ENCODE measurements around the gene BMP5. TPM values are rescaled to one million over a fixed set of nuclear protein-coding genes. Genes with fewer than 3 reads are reported as not detected.

Gene BMP5
- total RNA-seq, 1 experiment from 2014 or later: not detected

- intact Hi-C loops (cut with micrococcal nuclease): no loop called here
- DNase-seq (ENCODE audit: unreplicated experiment): peak; percentile 1
- H3K9me3 Mint-ChIP-seq (ENCODE audit: unreplicated experiment): no peaks in the 10 kb centered on the region
- ChIA-PET POLR2A (interaction anchor here (0.7 kb wide), 2 partner anchors 13 to 522 kb away, joined by 3 read pairs; no protein-coding TSS in a partner anchor), CTCF (no interaction called here)
- no peak overlapping the region for H3K27ac Mint-ChIP-seq (ENCODE audit: low read depth, unreplicated experiment)
- BruUV-seq (replicated peaks): no TSS peak
- H3K36me3 Mint-ChIP-seq (ENCODE audit: insufficient read depth, unreplicated experiment): no peaks in the 10 kb centered on the region
- no peaks in the 10 kb centered on the region for H3K27me3 Mint-ChIP-seq (ENCODE audit: insufficient read depth, unreplicated experiment)
- no peak overlapping the region for H3K4me3 Mint-ChIP-seq (ENCODE audit: unreplicated experiment)
- peaks cover 5% of the 10 kb centered on the region for H3K4me1 Mint-ChIP-seq (ENCODE audit: insufficient read depth, unreplicated experiment)
- TF ChIP-seq CTCF (IDR thresholded peaks at IDR 0.05; ENCODE audit: unreplicated experiment): no peak
These were observed 145.7 kb downstream of the BMP5 start for GRCh38 chr6:55729665-55730064.

- no peaks in the 10 kb centered on the region for H3K9me3 Mint-ChIP-seq (ENCODE audit: unreplicated experiment)
- no peak for TF ChIP-seq CTCF (IDR thresholded peaks at IDR 0.05; ENCODE audit: unreplicated experiment)
- ChIA-PET CTCF (no interaction called here), POLR2A (no interaction called here)
- no peaks in the 10 kb centered on the region for H3K27me3 Mint-ChIP-seq (ENCODE audit: insufficient read depth, unreplicated experiment)
- no peak overlapping the region for H3K27ac Mint-ChIP-seq (ENCODE audit: low read depth, unreplicated experiment)
- intact Hi-C loops (cut with micrococcal nuclease): no loop called here
- H3K4me3 Mint-ChIP-seq (ENCODE audit: unreplicated experiment): no peak overlapping the region
- no peaks in the 10 kb centered on the region for H3K36me3 Mint-ChIP-seq (ENCODE audit: insufficient read depth, unreplicated experiment)
- peaks cover 5% of the 10 kb centered on the region for H3K4me1 Mint-ChIP-seq (ENCODE audit: insufficient read depth, unreplicated experiment)
- no TSS peak for BruUV-seq (replicated peaks)
- DNase-seq (ENCODE audit: unreplicated experiment): no peak
These were observed 149.2 kb downstream of the BMP5 start for GRCh38 chr6:55726144-55726543.

GRCh38 chr6:55714831-55715230 is 160.6 kb downstream of the BMP5 start:
- H3K9me3 Mint-ChIP-seq (ENCODE audit: unreplicated experiment): no peaks in the 10 kb centered on the region
- H3K4me1 Mint-ChIP-seq (ENCODE audit: insufficient read depth, unreplicated experiment): no peaks in the 10 kb centered on the region
- no peak overlapping the region for H3K27ac Mint-ChIP-seq (ENCODE audit: low read depth, unreplicated experiment)
- intact Hi-C loops (cut with micrococcal nuclease): no loop called here
- no peak overlapping the region for H3K4me3 Mint-ChIP-seq (ENCODE audit: unreplicated experiment)
- no peak for TF ChIP-seq CTCF (IDR thresholded peaks at IDR 0.05; ENCODE audit: unreplicated experiment)
- no peak for DNase-seq (ENCODE audit: unreplicated experiment)
- ChIA-PET POLR2A (interaction anchor here (0.7 kb wide), 1 partner anchor 134 kb away, joined by 3 read pairs; no protein-coding TSS in a partner anchor), CTCF (no interaction called here)
- no peaks in the 10 kb centered on the region for H3K36me3 Mint-ChIP-seq (ENCODE audit: insufficient read depth, unreplicated experiment)
- BruUV-seq (replicated peaks): no TSS peak
- no peaks in the 10 kb centered on the region for H3K27me3 Mint-ChIP-seq (ENCODE audit: insufficient read depth, unreplicated experiment)

GRCh38 chr6:55713436-55713835 is 162.0 kb downstream of the BMP5 start:
- Mint-ChIP-seq H3K27ac (ENCODE audit: low read depth, unreplicated experiment) (peak overlapping the region; percentile 32), H3K4me3 (ENCODE audit: unreplicated experiment) (no peak overlapping the region), H3K36me3 (ENCODE audit: insufficient read depth, unreplicated experiment) (no peaks in the 10 kb centered on the region), H3K27me3 (ENCODE audit: insufficient read depth, unreplicated experiment) (no peaks in the 10 kb centered on the region), H3K4me1 (ENCODE audit: insufficient read depth, unreplicated experiment) (no peaks in the 10 kb centered on the region), H3K9me3 (ENCODE audit: unreplicated experiment) (no peaks in the 10 kb centered on the region)
- intact Hi-C loops (cut with micrococcal nuclease): no loop called here
- ChIA-PET POLR2A (no interaction called here), CTCF (no interaction called here)
- peak; percentile 1 for DNase-seq (ENCODE audit: unreplicated experiment)
- BruUV-seq (replicated peaks): no TSS peak
- TF ChIP-seq CTCF (IDR thresholded peaks at IDR 0.05; ENCODE audit: unreplicated experiment): no peak

All from MCF 10A (cell line).